Osteoblast (primary cell): ENCODE results near the gene CDK9. TPM values are rescaled to one million over a fixed set of nuclear protein-coding genes. Genes with fewer than 3 reads are reported as not detected.

Experiments used
- DNase-seq: peaks from one replicate; pipeline ENCODE4 v3.0.0; 2011; ENCODE audit warnings: low spot score, mixed read lengths; ENCODE audit not compliant: insufficient read length; ENCODE audit errors: missing footprints
- H2AFZ ChIP-seq: 2 replicates; pipeline ENCODE4 v1.6.0; 2011; ENCODE audit warnings: mild to moderate bottlenecking, low read length
- H3K27ac ChIP-seq: 2 replicates; pipeline ENCODE4 v1.5.1; 2011; ENCODE audit warnings: mild to moderate bottlenecking, low read depth, low read length, moderate library complexity
- H3K27me3 ChIP-seq: 2 replicates; pipeline ENCODE4 v1.6.0; 2012; ENCODE audit warnings: mild to moderate bottlenecking, control low read depth, inconsistent platforms, low read length, moderate library complexity; ENCODE audit not compliant: insufficient read depth
- H3K36me3 ChIP-seq: 2 replicates; pipeline ENCODE4 v1.5.1; 2011; ENCODE audit warnings: mild to moderate bottlenecking, low read length, control low read depth, moderate library complexity; ENCODE audit not compliant: insufficient read depth
- H3K4me1 ChIP-seq: 2 replicates; pipeline ENCODE4 v1.5.1; 2011; ENCODE audit warnings: mild to moderate bottlenecking, low read length, control low read depth, moderate library complexity; ENCODE audit not compliant: insufficient read depth
- H3K4me2 ChIP-seq: 2 replicates; pipeline ENCODE4 v1.6.0; 2011; ENCODE audit warnings: mild to moderate bottlenecking, low read length; ENCODE audit not compliant: insufficient read depth
- H3K4me3 ChIP-seq: fragments of 200-600 bp; sonication (generic); 3 replicates; pipeline ENCODE4 v1.5.1; 2012; ENCODE audit warnings: mild to moderate bottlenecking, low read length, inconsistent platforms; ENCODE audit not compliant: insufficient read depth
- H3K79me2 ChIP-seq: 2 replicates; pipeline ENCODE4 v1.6.0; 2012; ENCODE audit warnings: mild to moderate bottlenecking, low read length, control low read depth, inconsistent platforms; ENCODE audit not compliant: insufficient read depth
- H3K9me3 ChIP-seq: 2 replicates; pipeline ENCODE4 v1.5.1; 2011; ENCODE audit warnings: low read depth, low read length, control low read depth
- H4K20me1 ChIP-seq: 2 replicates; pipeline ENCODE4 v1.6.0; 2012; ENCODE audit warnings: mild to moderate bottlenecking, low read length, control low read depth; ENCODE audit not compliant: insufficient read depth
- total RNA-seq: library from RNA; depleted of rRNA; stranded (reverse); fragments of >200 nt; gene quantifications from 2 replicates; pipeline ENCODE4 v1.2.3, GENCODE V29; 2012
- TF ChIP-seq, protein P1 (sequence below): IDR thresholded peaks from 2 replicates; pipeline ENCODE4 v1.5.1; 2011; ENCODE audit warnings: mild to moderate bottlenecking, low read depth, low read length, moderate library complexity; ENCODE audit errors: extremely low read depth

CDK9 gene
- total RNA-seq, 1 donor = 56.1 TPM

DNA sequence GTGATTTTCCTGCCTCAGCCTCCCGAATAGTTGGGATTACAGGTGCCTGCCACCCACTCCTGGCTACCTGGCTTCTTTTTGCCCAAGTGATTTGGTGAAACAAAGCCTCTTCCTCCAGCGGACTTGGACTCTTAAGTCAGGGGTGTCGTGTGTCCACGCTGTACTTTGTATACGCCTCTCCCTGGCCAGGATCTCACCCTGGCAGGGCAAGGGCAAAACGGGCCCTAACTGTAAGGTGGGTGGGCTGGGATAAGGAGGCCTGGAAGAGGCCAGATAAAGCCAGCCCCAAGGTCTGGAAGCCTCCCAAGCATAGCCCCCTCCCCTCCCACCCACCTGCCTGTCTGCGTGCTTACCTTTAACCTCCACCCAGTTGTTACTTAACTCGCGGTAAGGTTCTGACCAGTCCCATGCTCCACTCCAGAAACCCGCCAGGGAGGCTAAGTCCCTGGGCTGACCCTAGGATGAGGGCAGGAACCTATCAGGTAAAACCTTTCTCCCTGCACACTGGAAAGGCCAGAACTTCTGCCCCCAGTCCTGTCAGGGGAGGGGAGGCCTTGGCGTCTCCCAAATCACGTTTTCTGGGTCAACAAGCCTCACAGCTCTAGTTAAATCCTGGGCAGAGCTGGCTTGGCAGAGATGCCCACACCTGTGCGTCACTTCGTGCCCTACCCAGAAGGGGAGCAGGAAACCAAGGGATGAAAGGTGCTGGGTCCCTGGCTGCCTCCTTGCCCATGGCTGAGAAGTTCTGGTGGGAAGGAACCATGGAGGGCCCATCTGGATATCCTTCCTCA lies 8.4 kb downstream of the CDK9 start:
- H4K20me1 ChIP-seq = peaks cover 27% of the 10 kb centered on the region
- no peak overlapping the region for H3K4me2 ChIP-seq
- H3K4me3 ChIP-seq = no peak overlapping the region
- no peak for DNase-seq
- TF ChIP-seq, protein P1, sequence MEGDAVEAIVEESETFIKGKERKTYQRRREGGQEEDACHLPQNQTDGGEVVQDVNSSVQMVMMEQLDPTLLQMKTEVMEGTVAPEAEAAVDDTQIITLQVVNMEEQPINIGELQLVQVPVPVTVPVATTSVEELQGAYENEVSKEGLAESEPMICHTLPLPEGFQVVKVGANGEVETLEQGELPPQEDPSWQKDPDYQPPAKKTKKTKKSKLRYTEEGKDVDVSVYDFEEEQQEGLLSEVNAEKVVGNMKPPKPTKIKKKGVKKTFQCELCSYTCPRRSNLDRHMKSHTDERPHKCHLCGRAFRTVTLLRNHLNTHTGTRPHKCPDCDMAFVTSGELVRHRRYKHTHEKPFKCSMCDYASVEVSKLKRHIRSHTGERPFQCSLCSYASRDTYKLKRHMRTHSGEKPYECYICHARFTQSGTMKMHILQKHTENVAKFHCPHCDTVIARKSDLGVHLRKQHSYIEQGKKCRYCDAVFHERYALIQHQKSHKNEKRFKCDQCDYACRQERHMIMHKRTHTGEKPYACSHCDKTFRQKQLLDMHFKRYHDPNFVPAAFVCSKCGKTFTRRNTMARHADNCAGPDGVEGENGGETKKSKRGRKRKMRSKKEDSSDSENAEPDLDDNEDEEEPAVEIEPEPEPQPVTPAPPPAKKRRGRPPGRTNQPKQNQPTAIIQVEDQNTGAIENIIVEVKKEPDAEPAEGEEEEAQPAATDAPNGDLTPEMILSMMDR = no peak
- no peak overlapping the region for H3K27ac ChIP-seq
- peaks cover 16% of the 10 kb centered on the region for H3K4me1 ChIP-seq
- peaks cover 18% of the 10 kb centered on the region for H3K79me2 ChIP-seq
- H3K27me3 ChIP-seq = no peaks in the 10 kb centered on the region
- peaks cover 35% of the 10 kb centered on the region for H3K36me3 ChIP-seq
- H3K9me3 ChIP-seq = no peaks in the 10 kb centered on the region
- H2AFZ ChIP-seq = no peak overlapping the region

DNA sequence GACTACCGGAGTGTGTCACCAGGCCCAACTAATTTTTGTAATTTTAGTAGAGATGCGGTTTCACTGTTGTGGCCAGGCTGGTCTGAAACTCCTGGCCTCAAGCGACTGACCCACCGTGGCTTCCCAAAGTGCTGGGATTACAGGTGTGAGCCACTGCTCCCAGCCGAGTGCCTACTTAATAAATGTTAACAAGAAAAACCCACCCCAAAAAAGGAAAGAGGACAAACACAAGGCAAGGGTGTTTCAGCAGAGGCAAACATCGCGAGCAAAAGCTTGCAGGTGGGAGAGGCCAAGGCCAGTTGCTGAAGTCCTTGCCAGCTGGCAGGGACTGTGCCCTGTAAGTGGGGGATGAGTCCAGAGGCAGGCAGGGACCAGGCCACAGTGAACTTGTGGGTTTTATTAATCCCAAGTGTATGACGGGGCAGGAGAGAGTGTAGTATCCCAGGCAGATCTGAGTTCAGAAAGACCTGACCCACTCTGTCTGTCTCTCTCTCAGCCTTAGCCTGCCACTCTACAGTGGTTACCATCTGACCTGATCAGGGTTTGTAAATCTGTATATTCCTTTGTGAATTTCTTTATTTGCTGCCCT lies 10.5 kb downstream of the CDK9 start:
- peaks cover 20% of the 10 kb centered on the region for H3K4me1 ChIP-seq
- H2AFZ ChIP-seq = no peak overlapping the region
- H3K9me3 ChIP-seq = no peaks in the 10 kb centered on the region
- H3K27ac ChIP-seq = no peak overlapping the region
- TF ChIP-seq, protein P1 = no peak
- no peak overlapping the region for H3K4me3 ChIP-seq
- no peak overlapping the region for H3K4me2 ChIP-seq
- no peaks in the 10 kb centered on the region for H3K79me2 ChIP-seq
- peak; percentile 89 for DNase-seq
- H3K36me3 ChIP-seq = peaks cover 14% of the 10 kb centered on the region
- peaks cover 9% of the 10 kb centered on the region for H4K20me1 ChIP-seq
- H3K27me3 ChIP-seq = no peaks in the 10 kb centered on the region

DNA sequence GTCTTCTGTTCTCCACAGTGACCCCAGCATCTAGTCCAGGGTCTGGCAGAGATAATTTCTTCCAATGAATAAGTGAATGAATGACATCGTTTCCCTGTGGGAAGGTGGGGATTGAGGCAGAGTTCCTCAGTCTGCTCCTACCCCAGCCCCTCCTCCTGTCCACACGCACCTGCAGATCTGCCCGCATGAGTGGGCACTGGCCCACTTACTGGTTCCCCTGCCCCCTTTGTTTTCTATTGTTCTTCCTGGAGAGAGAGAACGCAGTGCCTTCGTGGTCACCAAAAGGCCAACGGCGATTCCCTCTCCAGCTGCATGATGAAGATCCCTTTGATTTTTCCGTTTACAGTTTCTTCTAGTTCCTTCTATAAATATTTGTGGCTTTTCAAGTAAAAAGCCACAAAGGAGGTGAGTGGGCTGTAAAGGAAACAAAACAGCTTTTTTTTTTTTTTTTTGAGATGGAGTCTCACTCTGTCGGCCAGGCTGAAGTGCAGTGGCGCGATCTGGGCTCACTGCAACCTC lies 11.1 kb downstream of the CDK9 start:
- Histone ChIP-seq H3K79me2 (no peaks in the 10 kb centered on the region), H3K36me3 (peaks cover 10% of the 10 kb centered on the region), H2AFZ (no peak overlapping the region), H4K20me1 (peaks cover 9% of the 10 kb centered on the region), H3K9me3 (no peaks in the 10 kb centered on the region), H3K4me2 (no peak overlapping the region), H3K4me1 (peaks cover 20% of the 10 kb centered on the region), H3K4me3 (no peak overlapping the region), H3K27ac (no peak overlapping the region), H3K27me3 (no peaks in the 10 kb centered on the region)
- TF ChIP-seq, protein P1 = no peak
- no peak for DNase-seq

DNA sequence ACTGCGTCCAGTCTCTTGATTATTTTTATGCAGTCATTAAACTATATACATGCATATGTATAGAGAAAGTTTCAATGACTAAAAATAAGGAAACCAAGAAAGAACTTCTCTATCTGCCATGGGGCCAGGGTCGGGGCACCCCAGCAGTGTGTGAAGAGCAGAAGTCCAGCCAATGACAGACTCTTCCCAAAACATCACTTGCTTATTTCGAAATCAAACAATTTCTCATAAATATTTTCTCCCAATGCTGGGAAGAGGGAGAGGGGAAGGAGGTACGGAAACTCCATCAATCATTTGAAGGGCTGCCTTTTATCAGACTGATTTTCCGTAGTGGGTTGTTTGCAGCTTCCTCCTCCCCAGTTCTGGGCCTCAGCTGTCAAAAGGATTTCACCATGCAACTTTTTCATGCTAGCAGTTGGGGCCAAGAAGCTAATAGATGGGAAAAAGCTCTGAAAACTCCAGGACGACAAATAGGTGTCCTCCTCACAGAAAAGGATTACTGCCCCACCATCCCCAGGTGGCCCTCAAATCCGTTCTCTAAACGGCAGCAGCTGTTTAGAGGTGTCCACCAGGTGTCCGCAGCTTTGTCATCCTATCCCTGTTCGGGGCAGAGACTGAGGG lies 16.2 kb downstream of the CDK9 start:
- peak overlapping the region; percentile 92 for H2AFZ ChIP-seq
- DNase-seq = peak; percentile 46

More for the DNA sequence above, 16.2 kb downstream of the CDK9 start:
- peaks cover 33% of the 10 kb centered on the region for H3K79me2 ChIP-seq
- TF ChIP-seq, protein P1 = no peak
- H3K4me3 ChIP-seq = peak overlapping the region; percentile 83
- H3K27ac ChIP-seq = peak overlapping the region; percentile 52
- peaks cover 10% of the 10 kb centered on the region for H4K20me1 ChIP-seq
- no peaks in the 10 kb centered on the region for H3K27me3 ChIP-seq
- H3K9me3 ChIP-seq = no peaks in the 10 kb centered on the region
- peaks cover 24% of the 10 kb centered on the region for H3K36me3 ChIP-seq
- H3K4me2 ChIP-seq = peak overlapping the region; percentile 81
- H3K4me1 ChIP-seq = peaks cover 23% of the 10 kb centered on the region
